Measurements from ENCODE around the gene ZNF263.

The ZNF263 gene

GRCh38 chr16:3282730-3283542 lies at the start of gene ZNF263:
Gene ZNF263, plus strand, starts transcription at chr16:3283491. Its CDS starts 328 bp downstream, at chr16:3283819.
- in situ Hi-C loops (cut with MboI; ENCODE audit: low sequenced_read_pairs) = no loop called here

GRCh38 chr16:3234543-3234856 lies 48.8 kb upstream of the ZNF263 start:
- in situ Hi-C loops (cut with MboI; ENCODE audit: low sequenced_read_pairs) = no loop called here

- in situ Hi-C loops (cut with MboI; ENCODE audit: low sequenced_read_pairs) = no loop called here
Observed at GRCh38 chr16:3234857-3235561, 48.3 kb upstream of the ZNF263 start, which contains the start of gene ZNF200. Gene ZNF200, minus strand, starts transcription at chr16:3235158. Its CDS starts 1,403 bp downstream, at chr16:3233755.

- in situ Hi-C loops (cut with MboI; ENCODE audit: low sequenced_read_pairs) = no loop called here
Observed at GRCh38 chr16:3235856-3236669, 47.2 kb upstream of the ZNF263 start.

GRCh38 chr16:3241761-3242160 lies 41.5 kb upstream of the ZNF263 start:
- in situ Hi-C loops (cut with MboI; ENCODE audit: low sequenced_read_pairs) = no loop called here

GRCh38 chr16:3242709-3243108 lies 40.6 kb upstream of the ZNF263 start:
- in situ Hi-C loops (cut with MboI; ENCODE audit: low sequenced_read_pairs) = no loop called here

GRCh38 chr16:3243882-3244281 lies 39.4 kb upstream of the ZNF263 start:
- in situ Hi-C loops (cut with MboI; ENCODE audit: low sequenced_read_pairs) = no loop called here

GRCh38 chr16:3246002-3246401 lies 37.3 kb upstream of the ZNF263 start:
- in situ Hi-C loops (cut with MboI; ENCODE audit: low sequenced_read_pairs) = no loop called here

- in situ Hi-C loops (cut with MboI; ENCODE audit: low sequenced_read_pairs) = no loop called here
Observed at GRCh38 chr16:3246876-3247275, 36.4 kb upstream of the ZNF263 start.

GRCh38 chr16:3248596-3248995 lies 34.7 kb upstream of the ZNF263 start:
- in situ Hi-C loops (cut with MboI; ENCODE audit: low sequenced_read_pairs) = no loop called here

GRCh38 chr16:3249020-3249419 lies 34.3 kb upstream of the ZNF263 start:
- in situ Hi-C loops (cut with MboI; ENCODE audit: low sequenced_read_pairs) = no loop called here

GRCh38 chr16:3249451-3249850 lies 33.8 kb upstream of the ZNF263 start:
- in situ Hi-C loops (cut with MboI; ENCODE audit: low sequenced_read_pairs) = no loop called here

GRCh38 chr16:3252967-3253366 lies 30.3 kb upstream of the ZNF263 start:
- in situ Hi-C loops (cut with MboI; ENCODE audit: low sequenced_read_pairs) = no loop called here

- in situ Hi-C loops (cut with MboI; ENCODE audit: low sequenced_read_pairs) = no loop called here
Observed at GRCh38 chr16:3254309-3254708, 29.0 kb upstream of the ZNF263 start.

GRCh38 chr16:3256146-3256865 lies 27.0 kb upstream of the ZNF263 start, which contains the start of gene MEFV:
Gene MEFV, minus strand, starts transcription at chr16:3256633. Its CDS starts 46 bp downstream, at chr16:3256587.
- in situ Hi-C loops (cut with MboI; ENCODE audit: low sequenced_read_pairs) = no loop called here

- in situ Hi-C loops (cut with MboI; ENCODE audit: low sequenced_read_pairs) = no loop called here
Observed at GRCh38 chr16:3256866-3257465, 26.3 kb upstream of the ZNF263 start.

GRCh38 chr16:3259836-3260235 lies 23.5 kb upstream of the ZNF263 start:
- in situ Hi-C loops (cut with MboI; ENCODE audit: low sequenced_read_pairs) = no loop called here

- in situ Hi-C loops (cut with MboI; ENCODE audit: low sequenced_read_pairs) = no loop called here
Observed at GRCh38 chr16:3262517-3262916, 20.8 kb upstream of the ZNF263 start.

- in situ Hi-C loops (cut with MboI; ENCODE audit: low sequenced_read_pairs) = no loop called here
Observed at GRCh38 chr16:3264137-3265036, 18.9 kb upstream of the ZNF263 start.
